IgD-negative memory B cell (primary cell): ENCODE data around the gene ZNF483. TPM values are rescaled to one million over a fixed set of nuclear protein-coding genes. Genes with fewer than 3 reads are reported as not detected.

Experiments
- H3K27ac Mint-ChIP-seq, 3 donors: one replicate each; pipeline ENCODE4 v1.8.0; 2020 to 2022; ENCODE audit warnings: mild to moderate bottlenecking in 3 of 3, mixed read lengths in 3 of 3, moderate library complexity in 1 of 3
- H3K27me3 Mint-ChIP-seq: one replicate; pipeline ENCODE4 v1.8.0; 2021; ENCODE audit warnings: mixed read lengths
- H3K36me3 Mint-ChIP-seq: one replicate; pipeline ENCODE4 v1.8.0; 2020; ENCODE audit warnings: mild to moderate bottlenecking, mixed read lengths
- H3K4me1 Mint-ChIP-seq, 3 donors: one replicate each; pipeline ENCODE4 v1.8.0; 2020 to 2022; ENCODE audit warnings: mixed read lengths in 3 of 3, mild to moderate bottlenecking in 1 of 3
- H3K4me3 Mint-ChIP-seq, 4 donors: one replicate each; pipeline ENCODE4 v1.8.0; 2020 to 2022; ENCODE audit warnings: mild to moderate bottlenecking in 4 of 4, mixed read lengths in 4 of 4, moderate library complexity in 3 of 4
- H3K9me3 Mint-ChIP-seq, 3 donors: one replicate each; pipeline ENCODE4 v1.8.0; 2020 to 2021; ENCODE audit warnings: mixed read lengths in 3 of 3, mild to moderate bottlenecking in 1 of 3
- polyA plus RNA-seq: library from polyadenylated mRNA; unstranded; fragments of 300-500 nt; fragmentation: Illumina TruSeq; gene quantifications from one replicate; pipeline ENCODE4 v1.2.3, GENCODE V29; 2021

Gene ZNF483
- polyA plus RNA-seq, 1 donor from 2014 or later = 1.5 TPM

- no peak overlapping the region for H3K4me3 Mint-ChIP-seq
- no peak overlapping the region for H3K27ac Mint-ChIP-seq
- peaks cover 0 to 3% (median 2%) of the 10 kb centered on the region in 3 donors for H3K9me3 Mint-ChIP-seq
- H3K27me3 Mint-ChIP-seq = no peaks in the 10 kb centered on the region
- H3K36me3 Mint-ChIP-seq = no peaks in the 10 kb centered on the region
- no peaks in the 10 kb centered on the region for H3K4me1 Mint-ChIP-seq
Observed at GRCh38 chr9:111586378-111586777, 61.4 kb downstream of the ZNF483 start.

GRCh38 chr9:111588846-111589245, 63.9 kb downstream of the ZNF483 start:
- no peak overlapping the region for H3K27ac Mint-ChIP-seq
- H3K36me3 Mint-ChIP-seq = no peaks in the 10 kb centered on the region
- H3K27me3 Mint-ChIP-seq = peaks cover 2% of the 10 kb centered on the region
- H3K4me3 Mint-ChIP-seq = no peak overlapping the region
- peaks cover 0 to 3% (median 2%) of the 10 kb centered on the region in 3 donors for H3K9me3 Mint-ChIP-seq
- no peaks in the 10 kb centered on the region for H3K4me1 Mint-ChIP-seq

GRCh38 chr9:111597852-111598732, 73.1 kb downstream of the ZNF483 start:
- Mint-ChIP-seq H3K27ac (no peak overlapping the region), H3K36me3 (no peaks in the 10 kb centered on the region), H3K9me3 (peaks cover 0 to 1% (median 0%) of the 10 kb centered on the region in 3 donors), H3K4me1 (peaks cover 7 to 16% (median 9%) of the 10 kb centered on the region in 3 donors), H3K27me3 (peaks cover 25% of the 10 kb centered on the region), H3K4me3 (peak overlapping the region; percentile 67 to 96 (median 83))

GRCh38 chr9:111598733-111599091, 73.7 kb downstream of the ZNF483 start:
- H3K9me3 Mint-ChIP-seq = peaks cover 0 to 1% (median 0%) of the 10 kb centered on the region in 3 donors
- H3K27ac Mint-ChIP-seq = no peak overlapping the region
- H3K27me3 Mint-ChIP-seq = peaks cover 25% of the 10 kb centered on the region

GRCh38 chr9:111599092-111599954, 74.3 kb downstream of the ZNF483 start, which contains the start of gene PTGR1:
PTGR1 (minus strand) TSS chr9:111599647; CDS start chr9:111597422, 2,225 bp downstream.
- Mint-ChIP-seq H3K4me3 (peak within 1 kb of the TSS; percentile 67 to 97 (median 88)), H3K9me3 (peaks cover 0 to 1% (median 0%) of the 10 kb centered on the region in 3 donors), H3K27me3 (peaks cover 25% of the 10 kb centered on the region), H3K36me3 (no peaks in the 10 kb centered on the region), H3K27ac (peak within 1 kb of the TSS in 1 of 3 donors; percentile 16), H3K4me1 (peaks cover 7 to 16% (median 9%) of the 10 kb centered on the region in 3 donors)

More at GRCh38 chr9:111598733-111599091, 73.7 kb downstream of the ZNF483 start:
- Mint-ChIP-seq H3K4me3 (peak overlapping the region; percentile 67 to 96 (median 83)), H3K4me1 (peaks cover 7 to 16% (median 9%) of the 10 kb centered on the region in 3 donors), H3K36me3 (no peaks in the 10 kb centered on the region)

- peak overlapping the region in 1 of 3 donors; percentile 16 for H3K27ac Mint-ChIP-seq
- H3K4me1 Mint-ChIP-seq = peaks cover 7 to 16% (median 9%) of the 10 kb centered on the region in 3 donors
- H3K4me3 Mint-ChIP-seq = peak overlapping the region; percentile 27 to 95 (median 73)
- H3K36me3 Mint-ChIP-seq = no peaks in the 10 kb centered on the region
- peaks cover 0 to 1% (median 0%) of the 10 kb centered on the region in 3 donors for H3K9me3 Mint-ChIP-seq
- H3K27me3 Mint-ChIP-seq = peaks cover 25% of the 10 kb centered on the region
Observed at GRCh38 chr9:111599955-111600343, 75.0 kb downstream of the ZNF483 start.

GRCh38 chr9:111601237-111602018, 76.4 kb downstream of the ZNF483 start:
- Mint-ChIP-seq H3K4me1 (peaks cover 7 to 16% (median 9%) of the 10 kb centered on the region in 3 donors), H3K4me3 (peak overlapping the region in 1 of 4 donors; percentile 43), H3K36me3 (no peaks in the 10 kb centered on the region), H3K27me3 (peaks cover 25% of the 10 kb centered on the region), H3K9me3 (peaks cover 0 to 1% (median 0%) of the 10 kb centered on the region in 3 donors), H3K27ac (no peak overlapping the region)

- Mint-ChIP-seq H3K36me3 (no peaks in the 10 kb centered on the region), H3K27me3 (peaks cover 17% of the 10 kb centered on the region), H3K4me3 (no peak overlapping the region), H3K9me3 (no peaks in the 10 kb centered on the region), H3K27ac (no peak overlapping the region), H3K4me1 (peaks cover 7 to 12% (median 9%) of the 10 kb centered on the region in 3 donors)
Observed at GRCh38 chr9:111603041-111603440, 78.1 kb downstream of the ZNF483 start.

- peaks cover 15% of the 10 kb centered on the region for H3K27me3 Mint-ChIP-seq
- no peak overlapping the region for H3K27ac Mint-ChIP-seq
- H3K36me3 Mint-ChIP-seq = peaks cover 4% of the 10 kb centered on the region
- H3K4me1 Mint-ChIP-seq = peaks cover 3 to 7% (median 6%) of the 10 kb centered on the region in 3 donors
- no peak overlapping the region for H3K4me3 Mint-ChIP-seq
- H3K9me3 Mint-ChIP-seq = peaks cover 0 to 1% (median 0%) of the 10 kb centered on the region in 3 donors
Observed at GRCh38 chr9:111604054-111604615, 79.2 kb downstream of the ZNF483 start.

GRCh38 chr9:111605041-111605559, 80.1 kb downstream of the ZNF483 start:
- H3K9me3 Mint-ChIP-seq = peaks cover 0 to 1% (median 0%) of the 10 kb centered on the region in 3 donors
- peaks cover 0 to 2% (median 0%) of the 10 kb centered on the region in 3 donors for H3K4me1 Mint-ChIP-seq
- H3K4me3 Mint-ChIP-seq = no peak overlapping the region
- peaks cover 15% of the 10 kb centered on the region for H3K27me3 Mint-ChIP-seq
- H3K27ac Mint-ChIP-seq = no peak overlapping the region
- H3K36me3 Mint-ChIP-seq = peaks cover 4% of the 10 kb centered on the region

- peaks cover 0 to 1% (median 0%) of the 10 kb centered on the region in 3 donors for H3K4me1 Mint-ChIP-seq
- H3K27me3 Mint-ChIP-seq = peaks cover 29% of the 10 kb centered on the region
- H3K9me3 Mint-ChIP-seq = peaks cover 0 to 1% (median 0%) of the 10 kb centered on the region in 3 donors
- peaks cover 4% of the 10 kb centered on the region for H3K36me3 Mint-ChIP-seq
- no peak overlapping the region for H3K27ac Mint-ChIP-seq
- H3K4me3 Mint-ChIP-seq = peak overlapping the region in 1 of 4 donors; percentile 52
Observed at GRCh38 chr9:111610149-111610548, 85.2 kb downstream of the ZNF483 start.

GRCh38 chr9:111610845-111611244, 85.9 kb downstream of the ZNF483 start:
- peaks cover 4% of the 10 kb centered on the region for H3K36me3 Mint-ChIP-seq
- no peak overlapping the region for H3K4me3 Mint-ChIP-seq
- H3K4me1 Mint-ChIP-seq = peaks cover 0 to 1% (median 0%) of the 10 kb centered on the region in 3 donors
- no peak overlapping the region for H3K27ac Mint-ChIP-seq
- peaks cover 0 to 1% (median 0%) of the 10 kb centered on the region in 3 donors for H3K9me3 Mint-ChIP-seq
- peaks cover 29% of the 10 kb centered on the region for H3K27me3 Mint-ChIP-seq

GRCh38 chr9:111613436-111614040, 88.6 kb downstream of the ZNF483 start:
- Mint-ChIP-seq H3K9me3 (peaks cover 0 to 1% (median 0%) of the 10 kb centered on the region in 3 donors), H3K27me3 (peaks cover 34% of the 10 kb centered on the region), H3K36me3 (peaks cover 4% of the 10 kb centered on the region), H3K4me3 (no peak overlapping the region), H3K4me1 (peaks cover 0 to 1% (median 0%) of the 10 kb centered on the region in 3 donors), H3K27ac (no peak overlapping the region)
